HUDEP-2 (cell line): ENCODE data around the gene CACNA1S.

ENCODE experiments used
- DNase-seq, 76 experiments: peaks; one replicate each; lab custom pipeline; 2025; ENCODE audit not compliant: unreplicated experiment in 76 of 76; lab: John Stamatoyannopoulos, UW

CACNA1S gene

GRCh38 chr1:201068976-201069375, 43.2 kb downstream of the CACNA1S start:
- DNase-seq = no peak

GRCh38 chr1:201066986-201067385, 45.2 kb downstream of the CACNA1S start:
- no peak for DNase-seq

GRCh38 chr1:201065686-201066085, 46.5 kb downstream of the CACNA1S start:
- no peak for DNase-seq

DNA sequence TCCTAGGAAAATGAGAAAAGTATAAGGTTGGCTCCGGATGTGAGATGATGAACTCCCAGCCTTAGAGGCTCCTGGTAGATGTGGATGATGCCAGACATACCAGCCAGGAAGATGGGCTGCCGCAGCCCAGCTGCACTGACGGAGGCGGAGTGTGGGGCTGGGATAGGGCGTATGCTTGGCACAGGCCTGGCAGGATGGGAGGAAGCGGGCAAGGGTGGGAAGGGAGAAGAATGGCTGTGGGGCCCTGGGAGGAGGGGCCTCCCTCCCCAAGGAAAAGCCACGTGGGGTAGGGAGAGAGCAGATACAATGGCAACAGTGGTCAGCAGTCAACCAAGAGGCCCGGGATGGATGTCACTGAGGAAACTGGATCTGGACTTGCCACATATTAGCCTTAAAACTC, 47.4 kb downstream of the CACNA1S start:
- DNase-seq = no peak

- DNase-seq = no peak
Observed at GRCh38 chr1:201063145-201063544, 49.1 kb downstream of the CACNA1S start.

DNA sequence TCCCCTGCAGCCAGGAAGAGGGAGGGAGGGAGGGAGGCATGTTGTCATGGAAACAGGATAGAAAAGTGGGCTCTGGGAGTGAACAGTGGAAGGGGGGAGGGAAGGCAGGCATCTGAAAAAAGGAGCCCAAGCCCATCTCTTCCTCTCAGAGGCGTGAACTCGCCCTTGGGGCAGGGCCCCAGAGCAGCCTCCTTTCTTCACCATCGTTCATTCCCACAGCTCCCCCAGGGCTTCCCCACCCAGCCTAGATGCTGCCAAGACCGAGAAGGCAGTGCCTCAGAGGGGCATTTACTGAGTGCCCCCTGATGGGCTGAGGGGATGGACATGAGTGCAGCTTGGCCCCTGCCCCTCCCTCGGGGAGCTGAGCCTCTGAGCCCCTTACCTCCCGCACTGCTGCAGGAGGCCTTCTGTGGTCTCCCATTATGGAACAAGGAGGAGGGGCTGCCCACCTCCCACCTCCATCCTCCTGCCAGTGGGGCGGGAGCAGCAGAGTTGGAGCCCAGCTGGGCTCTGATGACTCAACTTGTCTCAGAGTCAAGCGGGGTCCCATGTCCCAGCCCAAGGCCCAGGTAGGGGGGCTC, 49.6 kb downstream of the CACNA1S start:
- no peak for DNase-seq

DNA sequence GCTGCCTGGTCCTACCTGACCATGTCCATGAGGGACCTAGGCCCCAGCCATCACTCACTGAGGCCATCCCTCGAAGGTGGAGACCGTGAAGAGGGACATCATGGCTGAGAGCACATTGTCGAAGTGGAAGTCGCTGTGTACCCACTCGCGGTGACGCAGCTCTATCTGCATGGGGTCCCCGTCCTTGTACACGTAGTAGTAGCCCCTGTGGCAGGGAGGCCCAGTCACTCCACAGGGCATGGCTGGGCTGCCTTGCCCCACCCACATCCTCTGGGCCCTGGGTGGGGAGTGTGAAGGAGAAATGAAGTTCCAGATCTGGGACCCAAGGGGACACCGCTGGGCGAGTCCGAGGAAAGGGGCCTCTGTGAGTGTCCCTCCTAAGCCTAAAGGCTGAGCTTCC, 50.3 kb downstream of the CACNA1S start:
- no peak for DNase-seq

DNA sequence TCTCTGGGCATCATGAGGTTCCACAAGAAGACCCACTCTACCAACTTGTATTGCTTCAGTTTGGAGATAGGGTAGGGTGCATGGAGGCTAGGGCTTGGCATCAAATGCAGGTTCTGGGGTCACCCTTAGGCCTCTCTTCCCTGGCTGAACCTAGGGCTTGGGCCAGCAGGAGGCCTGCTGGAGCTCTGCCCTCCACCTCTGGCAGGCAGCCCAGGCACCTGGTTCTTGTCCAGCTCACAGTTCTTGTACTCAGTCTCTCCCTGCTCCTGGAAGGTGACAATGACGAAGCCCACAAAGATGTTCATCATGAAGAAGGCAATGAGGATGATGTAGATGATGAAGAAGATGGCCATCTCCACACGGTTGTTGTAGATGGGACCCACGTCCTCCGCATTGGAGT, 51.2 kb downstream of the CACNA1S start:
- no peak for DNase-seq

DNA sequence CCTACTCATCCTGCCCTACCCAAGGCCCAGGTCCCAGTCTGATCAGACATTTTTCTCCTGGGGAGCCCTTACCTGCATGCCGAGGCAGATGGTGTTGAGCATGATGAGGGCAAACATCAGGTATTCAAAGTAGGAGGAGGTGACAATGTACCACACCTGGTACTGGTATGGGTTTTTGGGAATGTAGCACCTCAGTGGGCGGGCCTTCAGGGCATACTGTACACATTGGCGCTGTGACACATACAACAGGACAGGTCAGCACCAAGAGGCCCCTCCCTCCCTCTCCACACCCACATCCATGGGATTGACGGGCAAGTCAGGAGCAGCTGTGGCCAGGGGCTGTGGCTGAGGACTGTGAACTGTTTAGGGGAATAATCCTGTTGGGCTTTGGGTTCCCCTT, 51.6 kb downstream of the CACNA1S start:
- no peak for DNase-seq

GRCh38 chr1:201059871-201060555, 52.2 kb downstream of the CACNA1S start:
- DNase-seq = no peak

- DNase-seq = no peak
Observed at GRCh38 chr1:201059401-201059800, 52.8 kb downstream of the CACNA1S start.

GRCh38 chr1:201054091-201054543, 58.1 kb downstream of the CACNA1S start:
- DNase-seq = no peak

GRCh38 chr1:201053155-201053860, 58.9 kb downstream of the CACNA1S start:
- no peak for DNase-seq

GRCh38 chr1:201051399-201051798, 60.8 kb downstream of the CACNA1S start:
- DNase-seq = no peak

- no peak for DNase-seq
Observed at GRCh38 chr1:201050515-201051277, 61.5 kb downstream of the CACNA1S start.

DNA sequence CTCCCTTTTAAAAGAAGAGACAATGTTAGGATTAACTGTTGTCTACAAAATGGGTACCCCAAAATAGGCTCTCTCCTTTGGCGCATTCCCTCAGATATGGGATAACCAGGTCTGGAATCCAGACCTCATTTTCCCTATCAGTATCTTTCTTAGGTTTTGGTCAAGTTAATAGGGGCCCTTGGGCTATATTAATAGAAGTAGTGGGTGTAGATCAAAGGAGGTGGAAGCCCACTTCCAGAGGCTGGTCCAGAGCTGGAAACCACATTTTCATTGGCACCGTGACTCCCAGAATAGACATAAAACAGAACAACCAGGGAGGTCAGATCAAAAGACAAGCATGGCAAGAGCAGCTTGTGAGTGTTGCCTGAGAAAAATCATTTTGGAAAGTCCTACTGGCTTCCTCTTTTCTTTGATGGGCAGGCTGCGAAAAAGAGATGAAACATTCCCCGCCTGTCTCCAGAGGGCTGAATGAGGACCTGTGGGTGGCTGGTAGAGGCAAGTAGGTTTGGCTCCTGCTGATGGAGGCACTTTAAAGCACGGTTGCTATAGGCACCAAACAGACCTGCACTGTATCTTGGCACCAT, 62.9 kb downstream of the CACNA1S start:
- no peak for DNase-seq

DNA sequence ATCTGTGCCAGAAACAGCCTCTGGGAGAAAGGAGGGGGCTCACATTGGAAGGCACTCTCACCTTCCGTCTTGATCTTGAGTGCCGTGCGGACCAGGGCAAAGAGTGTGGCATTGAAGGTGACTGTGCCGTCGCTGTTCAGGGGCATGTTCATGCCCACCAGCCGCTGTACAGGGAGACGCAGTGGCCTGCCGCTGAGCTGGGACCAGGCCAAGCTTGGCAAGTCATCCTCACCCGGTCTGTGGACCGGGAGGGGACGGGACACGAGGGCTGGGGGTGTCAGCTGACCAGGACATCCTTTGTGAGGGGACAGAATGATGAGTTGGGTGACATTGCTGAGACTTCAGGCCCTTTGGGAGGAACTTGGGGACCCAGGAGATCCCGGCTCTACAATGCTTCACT, 63.7 kb downstream of the CACNA1S start:
- no peak for DNase-seq

GRCh38 chr1:201044119-201044518, 68.1 kb downstream of the CACNA1S start:
- DNase-seq = no peak

- DNase-seq = peak in 42 of 76 experiments; percentile 3 to 51 (median 25)
Observed at GRCh38 chr1:201042779-201043461, 69.3 kb downstream of the CACNA1S start.

DNA sequence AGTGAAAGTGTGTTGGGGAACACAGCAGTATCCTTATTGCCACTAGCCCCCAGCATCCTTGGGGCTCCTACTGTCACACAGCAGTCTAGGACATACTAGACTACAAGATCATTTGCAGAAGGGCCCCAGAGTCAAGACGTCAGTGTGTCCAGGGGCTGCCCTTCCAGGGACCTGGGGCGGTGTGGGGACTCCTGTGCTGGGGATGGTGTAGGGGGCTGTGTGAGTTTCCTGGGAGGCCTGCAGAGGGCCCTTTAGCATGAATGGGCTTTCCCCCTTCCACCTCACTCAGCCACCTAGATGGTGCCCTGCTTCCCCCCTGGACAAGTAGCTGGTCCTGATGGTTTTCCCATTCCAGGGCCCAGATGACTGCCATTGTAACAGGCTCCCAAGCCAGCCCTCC, 71.2 kb downstream of the CACNA1S start:
- DNase-seq = no peak
